Measurements from ENCODE around the gene DLG5.
"Not testable (repeated sequence)": the region's sequence is repeated elsewhere in the genome, so short reads cannot be mapped to it uniquely, and the experiment has no call there.

DLG5 gene

DNA sequence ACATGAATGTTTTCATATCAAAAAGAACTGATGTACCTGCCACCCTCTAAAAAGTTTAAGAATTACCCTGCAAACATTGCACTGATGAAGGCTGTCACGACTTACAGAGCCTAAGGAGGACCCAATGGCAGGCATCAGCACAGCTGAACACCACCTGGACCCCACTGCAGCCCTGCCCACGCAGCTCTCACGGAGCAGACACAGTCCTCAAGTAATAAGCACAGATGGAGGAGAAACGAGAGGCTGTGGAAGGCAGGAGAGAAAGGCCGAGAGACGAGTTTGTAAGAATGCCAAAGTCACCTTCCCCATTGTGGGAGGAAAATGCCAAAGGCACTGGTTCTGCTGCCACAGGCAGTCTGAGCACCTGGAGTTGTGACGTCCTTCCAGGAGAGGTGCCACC lies 135.0 kb downstream of the DLG5 start:
- DNase-seq = no peak

DNA sequence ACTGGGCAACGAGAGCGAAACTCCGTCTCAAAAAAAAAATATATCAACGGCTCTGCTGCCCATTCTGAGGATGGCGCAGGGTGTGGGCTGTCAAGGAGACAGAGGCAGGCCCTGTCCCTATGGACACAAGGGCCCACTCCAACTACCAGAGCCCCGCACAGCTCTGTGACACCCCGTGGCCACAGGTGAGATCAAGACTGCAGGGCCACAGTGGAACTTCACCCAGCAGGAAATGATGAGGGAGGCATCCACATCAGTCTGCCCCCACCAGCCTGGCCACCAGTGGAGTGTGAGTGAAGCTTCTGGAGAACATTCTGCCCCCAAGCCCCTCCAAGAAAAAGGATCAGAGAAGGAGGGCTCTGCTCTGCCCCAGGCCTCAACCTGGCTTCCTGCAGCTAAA lies 136.7 kb downstream of the DLG5 start:
- no peak for DNase-seq

DNA sequence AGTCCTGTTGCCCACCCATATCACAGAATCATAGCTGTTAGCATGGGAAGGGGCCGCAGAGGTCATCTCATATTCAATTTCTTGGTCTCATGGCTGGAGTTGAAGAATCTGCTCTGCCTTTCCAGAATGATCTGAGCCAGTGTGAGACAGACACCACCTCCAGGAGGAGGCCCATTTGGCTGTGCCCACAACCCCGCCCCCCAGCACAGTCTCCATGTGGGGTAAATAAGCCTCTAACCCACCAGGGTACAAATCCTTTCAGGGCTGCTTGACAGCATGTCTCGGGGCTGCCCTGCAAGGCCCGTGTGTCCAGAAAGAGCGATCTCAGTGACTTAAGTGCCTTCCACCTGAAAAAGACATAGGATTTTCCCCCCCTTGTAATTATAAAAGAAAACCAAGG lies 137.5 kb downstream of the DLG5 start:
- DNase-seq = no peak

DNA sequence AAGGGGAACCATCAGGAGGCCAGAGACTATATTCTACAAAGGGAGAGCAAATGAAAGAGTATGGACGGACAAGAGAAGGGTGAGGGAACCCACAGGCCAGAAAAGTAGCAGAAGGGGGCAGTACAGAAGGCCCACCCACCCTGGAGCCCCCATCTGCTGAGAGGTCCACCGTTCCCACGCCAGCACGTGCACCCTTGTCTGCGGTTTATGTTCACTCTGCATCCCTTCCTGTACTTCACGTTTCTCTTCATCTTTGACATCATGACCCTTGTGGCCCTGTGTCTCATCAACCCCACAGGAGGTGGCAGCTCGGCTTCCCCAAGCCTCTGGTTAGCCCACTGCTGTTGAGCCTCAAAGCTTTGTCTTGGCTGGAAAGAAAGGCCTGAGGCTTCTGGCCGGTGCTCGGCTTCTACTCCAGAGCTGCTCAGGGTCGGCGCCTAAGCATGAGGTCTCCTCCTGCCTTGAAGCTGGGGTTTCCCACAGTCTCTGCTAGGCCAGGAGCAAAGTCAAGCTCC lies 138.0 kb downstream of the DLG5 start:
- no peak for DNase-seq

DNA sequence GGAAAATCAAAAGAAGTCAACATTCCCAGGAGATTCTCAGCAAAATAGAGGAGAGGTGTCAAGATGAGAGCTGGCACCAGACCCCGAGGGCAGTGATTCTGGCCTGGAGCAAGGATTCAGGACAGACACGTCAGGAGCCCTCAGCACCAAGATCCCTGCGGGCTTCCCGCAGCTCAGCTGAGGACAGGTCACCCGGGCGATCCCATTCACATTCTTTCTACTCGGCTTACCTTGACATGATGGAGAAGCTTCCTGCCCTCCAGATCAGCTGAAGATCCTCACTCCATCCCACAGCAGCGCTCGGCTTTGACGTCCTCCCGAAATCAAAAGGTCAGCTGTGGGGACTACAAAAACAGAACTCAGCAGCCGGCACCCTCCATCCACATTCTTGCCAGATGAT lies 139.1 kb downstream of the DLG5 start:
- DNase-seq = no peak

DNA sequence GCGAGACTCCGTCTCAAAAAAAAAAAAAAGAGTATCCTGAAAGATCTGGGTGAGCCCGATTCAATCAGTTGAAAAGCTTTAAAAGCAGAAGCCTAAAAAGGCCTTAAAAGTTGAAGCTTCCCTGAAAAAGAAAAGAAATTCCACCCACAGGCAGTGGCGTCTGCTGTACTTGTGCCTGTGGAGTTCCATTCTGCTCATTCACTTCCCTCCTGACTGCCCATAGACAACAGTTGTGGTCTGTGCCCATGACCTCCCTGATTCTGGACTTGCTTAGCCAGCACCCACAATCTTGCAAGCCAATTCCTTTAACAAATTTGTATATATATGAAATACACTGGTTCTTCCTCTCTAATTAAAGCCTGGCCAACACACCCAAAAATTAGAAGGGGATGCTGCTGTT lies 141.7 kb downstream of the DLG5 start:
- DNase-seq = no peak

DNA sequence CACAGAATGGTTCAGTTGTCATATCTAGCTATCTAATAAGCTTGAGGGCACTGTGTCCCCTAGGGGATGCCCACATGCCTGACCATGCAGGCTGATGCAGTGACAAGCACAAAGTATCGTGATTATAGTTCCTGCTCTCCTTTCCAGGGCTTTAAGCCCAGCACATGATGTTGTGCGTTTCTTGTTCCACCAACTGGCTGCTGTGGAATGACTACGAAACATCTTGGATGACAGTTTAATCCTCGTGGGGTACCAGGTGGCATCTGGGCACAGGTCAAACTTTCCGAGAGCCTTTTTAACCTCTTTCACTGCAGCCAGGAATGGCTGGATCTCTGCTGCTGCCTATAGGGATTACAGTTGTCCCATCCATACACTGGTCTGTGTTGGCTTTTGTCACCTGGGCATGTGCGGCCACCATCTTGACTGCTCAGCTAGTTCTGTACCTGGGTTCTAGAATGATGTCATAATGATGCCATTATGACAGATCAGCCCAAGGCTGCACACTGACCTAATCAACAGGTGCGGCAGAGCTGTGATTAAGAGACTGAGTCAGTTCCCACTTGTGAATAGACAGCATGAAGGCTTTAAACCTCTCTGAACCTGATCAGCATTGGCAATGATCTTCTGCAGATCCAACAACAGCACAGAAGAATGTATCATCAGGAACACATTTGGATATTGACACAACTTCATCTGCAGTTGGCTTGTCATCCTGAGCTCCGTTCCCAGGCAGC lies 144.1 kb downstream of the DLG5 start:
- no peak for DNase-seq

DNA sequence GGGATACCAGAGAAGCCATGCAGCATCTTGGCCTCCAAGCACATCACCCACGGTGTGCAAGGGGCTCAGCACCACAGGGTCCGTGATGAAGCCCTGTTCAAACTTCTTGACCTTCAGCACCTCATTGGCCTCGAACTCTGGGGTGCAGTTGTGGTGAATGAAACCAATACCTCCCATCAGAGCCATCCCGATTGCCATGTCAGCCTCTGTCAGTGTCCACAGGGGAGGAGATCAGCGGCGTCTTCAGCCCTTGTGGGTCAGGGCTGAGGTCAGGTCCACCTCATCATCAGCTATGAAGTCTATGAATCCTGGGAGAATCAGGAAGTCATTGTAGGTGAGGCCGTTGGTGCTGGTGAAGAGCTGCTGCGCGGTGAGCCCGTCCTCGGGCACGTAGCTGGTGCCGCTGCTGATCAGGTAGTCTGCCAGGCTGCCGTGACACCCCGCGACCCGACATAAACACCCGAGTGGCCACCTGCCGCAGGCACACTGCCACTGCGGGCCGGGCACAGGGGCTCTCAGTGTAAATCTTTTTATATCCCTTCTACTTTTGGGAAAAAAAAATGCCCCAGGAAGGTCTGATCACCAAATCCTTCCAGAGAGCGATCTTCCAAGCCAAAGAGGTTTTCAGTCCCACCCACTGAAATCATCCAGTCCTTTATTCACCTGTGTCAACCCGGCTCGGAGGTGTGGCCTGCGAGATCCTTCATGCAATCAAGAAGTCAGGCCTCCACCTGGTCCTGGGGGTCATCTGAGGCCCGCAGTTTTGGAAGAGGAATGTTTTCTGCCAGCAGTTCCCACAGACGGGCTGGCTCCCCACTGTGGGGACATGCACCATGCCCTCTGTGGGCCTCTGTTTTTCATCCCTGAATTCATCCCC lies 144.9 kb downstream of the DLG5 start:
- no peak for DNase-seq

DNA sequence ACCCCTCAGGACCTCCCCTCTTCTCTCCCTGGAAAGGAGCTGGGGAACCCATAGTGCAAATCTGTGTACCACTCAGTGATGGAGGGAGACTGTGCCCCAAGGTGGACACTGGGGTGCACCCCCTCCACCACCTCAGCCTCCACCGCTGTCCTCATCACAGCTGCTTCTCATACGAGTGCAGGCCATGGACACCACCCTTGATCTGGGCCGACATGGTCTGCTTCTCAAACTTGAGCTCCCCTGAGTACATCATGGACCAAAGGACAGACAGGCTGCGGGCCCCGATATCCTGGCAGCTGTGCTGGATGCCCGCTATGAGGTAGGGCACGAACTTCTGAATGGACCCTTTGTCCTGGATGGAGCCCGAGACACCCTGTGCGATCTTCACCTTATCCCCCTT lies 146.4 kb downstream of the DLG5 start:
- no peak for DNase-seq

DNA sequence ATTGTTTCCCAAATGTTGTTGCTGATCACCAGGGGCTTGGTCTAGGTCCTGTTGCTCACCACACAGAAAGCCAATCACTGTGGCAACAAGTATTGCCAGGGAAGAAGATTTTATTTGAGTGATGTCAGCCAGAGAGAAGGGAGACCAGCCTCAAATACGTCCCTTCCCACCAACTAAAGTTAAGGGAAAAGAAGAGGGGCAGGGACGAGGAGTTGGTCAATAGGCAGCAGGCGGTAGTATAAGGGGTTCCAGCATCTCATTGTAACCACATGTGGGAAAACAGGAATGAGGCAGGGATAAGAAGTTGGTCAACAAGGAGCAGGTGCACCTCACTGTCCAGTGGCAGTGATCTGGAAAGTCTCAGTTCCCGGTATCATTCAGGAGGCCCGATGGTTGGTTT lies 150.1 kb downstream of the DLG5 start:
- DNase-seq = no peak

DNA sequence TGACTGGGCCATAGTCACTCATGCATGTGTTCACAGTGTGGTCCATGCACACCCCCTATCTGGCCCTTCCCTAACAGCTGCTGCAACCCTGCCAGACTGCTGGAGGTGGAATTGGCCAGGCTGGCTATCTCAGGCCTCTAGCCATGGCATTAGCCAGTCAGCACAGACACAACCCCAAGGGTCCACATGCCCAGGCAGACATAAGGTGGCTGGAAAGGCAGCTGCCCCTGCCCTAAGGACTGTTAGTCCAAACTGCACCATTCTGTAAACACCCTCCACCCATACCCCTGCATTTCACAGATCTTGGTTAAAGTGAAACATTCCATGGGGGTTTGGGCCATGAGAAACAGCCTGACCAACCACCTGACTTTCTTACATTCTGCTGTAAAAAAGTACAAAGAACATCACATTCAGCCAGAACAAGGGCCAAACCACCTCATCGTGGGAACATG lies 151.6 kb downstream of the DLG5 start:
- no peak for DNase-seq

DNA sequence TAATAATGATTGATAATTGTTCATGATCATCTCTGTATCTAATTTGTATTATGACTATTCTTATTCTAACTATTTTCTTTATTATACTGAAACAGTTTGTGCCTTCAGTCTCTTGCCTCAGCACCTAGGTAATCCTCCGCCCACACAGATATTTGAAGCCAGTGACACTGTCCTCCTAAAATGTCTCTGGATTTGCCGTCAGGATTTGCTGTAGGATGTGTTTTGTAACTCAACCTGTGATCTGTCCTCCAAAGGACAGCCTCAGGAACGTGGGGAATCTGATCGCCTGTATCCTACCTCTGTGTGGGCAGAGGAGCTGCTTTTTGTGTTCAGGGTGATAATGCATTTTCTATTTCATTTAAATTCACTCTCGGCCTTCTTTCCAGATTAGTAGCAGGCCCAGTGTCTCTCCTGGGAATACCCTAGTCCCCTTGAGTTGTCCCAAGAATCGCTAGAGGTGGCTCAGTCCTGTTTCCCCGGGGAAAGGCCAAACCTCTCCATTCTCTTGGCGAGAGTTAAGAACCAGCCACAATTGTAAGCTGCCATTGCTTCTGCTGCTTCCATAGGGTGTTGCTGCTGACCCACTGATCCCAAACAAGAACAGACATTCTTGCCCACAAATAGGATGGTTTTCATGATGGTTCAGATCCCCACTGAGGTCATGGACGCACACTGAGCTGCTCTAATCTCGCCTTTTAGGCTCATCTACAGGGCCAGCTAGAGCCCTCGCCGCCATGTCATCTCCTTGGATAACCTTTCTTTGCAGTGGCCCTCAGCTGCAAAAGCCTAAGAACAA lies 152.7 kb downstream of the DLG5 start:
- DNase-seq = no peak

DNA sequence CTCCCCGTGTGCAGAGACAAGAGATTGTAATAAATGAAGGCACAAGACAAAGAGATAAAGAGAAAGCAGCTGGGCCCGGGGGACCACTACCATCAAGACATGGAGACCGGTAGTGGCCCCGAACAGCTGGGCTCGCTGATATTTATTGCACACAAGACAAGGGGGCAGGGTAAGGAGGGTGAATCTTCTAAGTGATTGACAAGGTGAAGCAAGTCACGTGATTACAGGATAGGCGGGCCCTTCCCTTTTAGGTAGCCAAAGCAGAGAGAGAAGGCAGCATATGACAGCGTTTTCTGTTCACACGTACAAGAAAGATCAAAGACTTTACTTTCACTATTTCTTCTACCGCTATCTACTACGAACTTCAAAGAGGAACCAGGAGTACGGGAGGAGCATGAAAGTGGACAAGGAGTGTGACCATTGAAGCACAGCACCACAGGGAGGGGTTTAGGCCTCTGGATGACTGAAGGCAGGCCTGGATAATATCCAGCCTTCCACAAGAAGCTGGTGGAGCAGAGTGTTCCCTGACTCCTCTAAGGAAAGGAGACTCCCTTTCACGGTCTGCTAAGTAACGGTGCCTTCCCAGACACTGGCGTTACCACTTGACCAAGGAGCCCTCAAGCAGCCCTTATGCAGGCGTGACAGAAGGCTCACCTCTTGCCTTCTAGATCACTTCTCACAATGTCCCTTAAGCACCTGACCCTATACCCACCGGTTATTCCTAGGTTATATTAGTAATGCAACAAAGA lies 153.5 kb downstream of the DLG5 start:
- DNase-seq = not testable (repeated sequence)

DNA sequence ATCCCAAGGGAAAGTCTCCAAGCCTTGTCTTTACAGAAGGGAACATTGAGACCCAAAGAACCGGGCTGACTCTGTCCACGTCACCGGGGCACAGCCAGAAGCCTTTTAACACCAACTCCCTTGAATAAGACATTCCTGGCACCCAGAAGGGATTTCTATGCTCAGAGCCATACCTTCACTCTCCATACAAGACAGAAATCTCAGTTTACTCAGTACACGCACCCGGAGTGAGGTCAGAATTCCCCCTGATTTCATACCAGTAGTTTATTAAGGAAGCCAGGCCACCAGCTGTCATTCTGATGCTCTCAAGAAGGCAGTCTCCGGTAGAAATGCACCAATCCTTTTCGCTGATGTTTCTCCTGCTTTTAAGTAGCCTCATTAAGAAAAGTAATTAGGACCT lies 154.7 kb downstream of the DLG5 start:
- DNase-seq = no peak

DNA sequence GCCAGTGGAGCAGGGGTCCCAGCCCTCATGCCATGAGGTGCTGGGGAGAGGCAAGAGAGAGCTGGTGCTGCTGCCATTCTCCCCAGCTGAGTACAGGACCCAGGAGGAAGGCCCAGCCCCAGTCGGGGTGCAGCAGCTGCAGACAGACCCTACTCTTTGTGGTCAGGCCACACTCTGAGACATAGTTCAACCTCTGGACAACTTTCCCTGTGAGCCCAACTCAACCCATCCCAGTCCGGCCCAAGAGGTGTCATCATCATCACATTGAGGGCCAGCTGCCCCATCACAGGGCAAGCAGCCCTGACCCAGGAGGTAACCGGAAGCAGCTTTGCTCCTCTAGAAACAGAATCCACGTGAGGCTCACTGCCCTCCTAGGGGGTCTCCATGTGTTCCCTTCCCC lies 155.1 kb downstream of the DLG5 start:
- DNase-seq = no peak

DNA sequence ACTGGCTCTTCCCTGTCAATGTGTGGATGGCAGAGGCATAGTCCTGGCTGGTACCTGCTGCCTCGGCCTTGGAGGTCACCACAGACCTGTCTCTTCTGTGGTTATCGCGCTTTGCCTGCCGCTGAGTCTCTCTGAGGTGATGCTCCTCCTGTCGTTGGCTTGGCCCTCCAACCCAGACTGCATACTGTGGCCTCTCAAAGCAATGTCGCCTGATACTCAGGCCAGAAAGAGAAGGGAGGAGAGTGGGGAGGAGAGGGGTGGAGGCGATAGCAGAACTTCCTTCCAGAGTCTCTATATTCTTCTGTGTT lies 155.7 kb downstream of the DLG5 start:
- DNase-seq = no peak

DNA sequence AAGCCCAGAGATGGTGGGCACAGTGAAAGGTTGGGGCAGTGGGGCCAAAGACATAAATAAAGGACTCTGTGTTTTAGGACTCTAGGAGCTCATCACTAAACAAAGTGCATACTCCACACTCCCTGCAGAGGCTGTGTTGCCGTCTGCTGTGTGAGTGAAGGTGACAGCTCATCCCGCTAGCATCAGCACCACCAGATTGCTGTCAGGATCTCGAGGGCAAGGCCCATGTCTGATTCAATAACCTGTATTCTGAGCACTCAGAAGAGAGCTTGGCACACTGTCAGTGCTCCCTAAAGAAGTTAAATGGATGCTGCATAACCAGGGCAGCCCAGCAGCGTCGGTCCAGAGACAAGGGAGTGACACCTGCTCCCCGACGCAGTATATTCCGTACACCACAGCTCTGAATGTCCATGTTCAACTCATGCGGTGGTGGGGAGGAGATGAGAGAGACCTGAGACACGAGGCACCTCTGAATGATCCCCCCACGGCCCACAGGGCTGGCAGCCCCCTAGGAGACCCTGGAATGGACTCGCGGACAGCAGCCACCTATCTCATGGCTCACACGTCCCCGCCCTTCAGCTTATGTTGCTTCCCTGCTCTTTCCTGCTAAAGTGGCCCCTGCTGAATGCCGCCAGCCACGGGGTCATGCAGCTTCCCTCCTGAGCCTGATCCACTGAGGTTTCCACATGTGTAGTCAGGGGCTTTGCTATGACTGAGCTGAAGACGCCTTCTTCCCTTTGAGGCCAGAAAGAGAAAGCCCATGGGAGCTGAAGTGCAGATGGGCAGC lies 156.3 kb downstream of the DLG5 start:
- no peak for DNase-seq

DNA sequence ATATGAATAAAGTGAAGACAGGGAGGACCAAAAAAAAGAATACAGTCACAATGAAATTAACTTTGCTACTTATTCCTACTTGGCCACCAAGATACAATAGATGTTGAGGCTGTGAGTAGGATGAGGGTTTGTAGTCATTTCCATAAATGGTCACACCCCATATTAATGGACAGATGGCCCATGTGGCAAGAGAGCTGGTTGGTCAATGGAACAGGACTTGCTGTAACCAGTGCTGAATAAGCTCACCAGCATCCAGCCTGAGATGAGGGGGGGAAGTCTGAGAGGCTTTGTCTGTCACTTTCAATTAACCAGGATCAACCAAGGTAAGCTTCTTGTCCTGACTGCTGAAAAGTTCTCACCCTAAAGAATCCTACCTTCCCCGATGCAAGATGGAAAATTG lies 158.5 kb downstream of the DLG5 start:
- DNase-seq = no peak

DNA sequence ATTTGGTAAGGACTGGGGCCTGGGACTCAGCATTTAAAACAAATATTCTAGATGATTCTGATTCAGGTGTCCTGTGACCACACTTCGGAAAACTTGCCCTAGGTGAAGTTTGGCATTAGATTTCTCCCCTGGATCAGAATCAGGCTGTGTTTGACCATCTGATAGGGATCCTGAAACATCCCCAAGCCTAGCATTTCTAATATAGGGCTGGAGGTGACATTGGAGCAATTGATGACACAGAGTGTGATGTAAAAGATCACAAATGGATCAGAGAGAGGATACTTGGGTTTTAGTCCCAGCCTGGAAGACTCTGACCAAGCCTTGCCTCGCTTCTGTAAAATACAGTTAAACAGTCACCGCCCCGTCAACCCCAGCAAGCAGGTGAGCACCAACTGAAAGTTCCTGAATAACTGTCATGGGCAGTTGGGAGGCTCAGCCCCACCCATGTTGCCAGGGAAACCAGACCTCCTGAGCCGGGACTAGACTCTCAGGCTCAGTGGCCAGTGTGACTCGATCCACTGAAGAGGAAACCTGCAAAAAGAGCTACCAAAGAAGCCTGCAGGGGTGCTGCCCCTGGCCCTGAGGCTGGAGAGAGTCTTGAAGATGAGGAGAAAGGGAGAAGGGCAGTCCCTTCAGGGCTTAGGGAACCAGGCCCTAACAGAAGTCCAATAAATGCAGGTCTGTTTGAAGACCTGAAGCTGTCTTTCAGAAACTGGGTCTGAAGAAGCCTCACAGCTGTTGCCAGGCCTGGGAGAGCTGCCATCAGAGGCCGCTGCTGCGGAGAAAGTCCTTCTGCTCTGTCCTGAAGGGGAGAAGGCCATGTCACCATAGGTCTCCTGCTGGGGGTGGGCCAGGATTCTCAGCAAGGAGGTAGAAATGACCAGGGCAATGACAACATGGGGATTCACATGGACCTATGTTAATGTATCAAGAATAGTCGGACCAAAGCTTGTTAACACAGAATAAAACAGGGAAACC lies 162.8 kb downstream of the DLG5 start:
- DNase-seq = no peak

DNA sequence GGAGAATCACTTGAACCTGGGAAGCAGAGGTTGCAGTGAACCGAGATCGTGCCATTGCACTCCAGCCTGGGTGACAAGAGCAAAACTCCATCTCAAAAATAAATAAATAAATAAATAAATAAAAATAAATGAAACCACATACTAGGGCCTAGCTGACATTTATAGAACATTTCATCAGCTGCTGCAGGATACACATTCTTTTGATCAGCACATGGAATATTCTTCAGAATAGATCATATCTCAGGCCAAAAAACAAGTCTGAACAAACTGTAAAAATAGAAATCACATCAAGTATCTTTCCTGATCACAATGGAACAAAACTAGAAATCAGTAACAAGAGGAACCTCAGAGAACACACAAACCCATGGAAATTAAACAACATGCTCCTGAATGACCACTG lies 168.1 kb downstream of the DLG5 start:
- not testable (repeated sequence) for DNase-seq

Measured in central memory CD4-positive, alpha-beta T cell (primary cell).